Nephron progenitor cell (in vitro differentiated cells): ENCODE results near the gene DFFA.

ENCODE experiments used
- DNase-seq: peaks from one replicate; pipeline ENCODE4 v3.0.0; 2021
- H3K27ac Mint-ChIP-seq: 2 replicates; pipeline ENCODE4 v1.8.0; 2021; ENCODE audit warnings: mild to moderate bottlenecking, moderate library complexity, mixed read lengths
- H3K27me3 Mint-ChIP-seq: 2 replicates; pipeline ENCODE4 v1.8.0; 2021; ENCODE audit warnings: mild to moderate bottlenecking, low read depth, mixed read lengths; ENCODE audit not compliant: poor library complexity
- H3K36me3 Mint-ChIP-seq: 2 replicates; pipeline ENCODE4 v1.8.0; 2021; ENCODE audit warnings: low read depth, mixed read lengths
- H3K4me1 Mint-ChIP-seq: 2 replicates; pipeline ENCODE4 v1.8.0; 2021; ENCODE audit warnings: mixed read lengths
- H3K4me3 Mint-ChIP-seq: 2 replicates; pipeline ENCODE4 v1.8.0; 2021; ENCODE audit warnings: mild to moderate bottlenecking, moderate library complexity, mixed read lengths
- H3K9me3 Mint-ChIP-seq: 2 replicates; pipeline ENCODE4 v1.8.0; 2021; ENCODE audit warnings: mild to moderate bottlenecking, moderate library complexity, mixed read lengths
- TF ChIP-seq, protein P1 (sequence below): fragments of 200-600 bp; sonication (generic); IDR thresholded peaks from 2 replicates; pipeline ENCODE4 v1.5.0; 2021; ENCODE audit warnings: antibody characterized with exemption

Gene DFFA

DNA sequence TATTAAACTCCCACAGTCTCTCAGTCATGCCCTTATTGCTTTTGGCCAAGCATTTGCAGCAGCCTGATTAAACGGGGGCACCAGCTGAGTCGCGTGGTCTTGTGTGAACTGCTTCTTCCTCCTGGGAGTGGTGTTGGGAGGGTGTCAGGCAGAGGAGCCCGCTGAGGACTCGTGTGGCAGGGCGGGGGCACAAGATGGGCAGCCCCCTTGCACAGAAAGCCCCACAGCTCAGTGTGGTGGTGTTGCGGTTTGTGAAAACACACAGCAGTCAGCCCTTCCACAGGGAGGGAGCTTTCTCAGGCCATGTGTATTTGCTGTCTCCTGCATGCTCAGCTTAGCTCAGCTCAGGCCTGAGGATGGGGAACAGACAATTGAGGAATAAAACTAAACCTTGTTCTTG lies 24.8 kb upstream of the DFFA start:
- H3K4me1 Mint-ChIP-seq, result peaks cover 44% of the 10 kb centered on the region
- H3K9me3 Mint-ChIP-seq, result no peaks in the 10 kb centered on the region
- H3K27ac Mint-ChIP-seq, result no peak overlapping the region
- TF ChIP-seq, protein P1, sequence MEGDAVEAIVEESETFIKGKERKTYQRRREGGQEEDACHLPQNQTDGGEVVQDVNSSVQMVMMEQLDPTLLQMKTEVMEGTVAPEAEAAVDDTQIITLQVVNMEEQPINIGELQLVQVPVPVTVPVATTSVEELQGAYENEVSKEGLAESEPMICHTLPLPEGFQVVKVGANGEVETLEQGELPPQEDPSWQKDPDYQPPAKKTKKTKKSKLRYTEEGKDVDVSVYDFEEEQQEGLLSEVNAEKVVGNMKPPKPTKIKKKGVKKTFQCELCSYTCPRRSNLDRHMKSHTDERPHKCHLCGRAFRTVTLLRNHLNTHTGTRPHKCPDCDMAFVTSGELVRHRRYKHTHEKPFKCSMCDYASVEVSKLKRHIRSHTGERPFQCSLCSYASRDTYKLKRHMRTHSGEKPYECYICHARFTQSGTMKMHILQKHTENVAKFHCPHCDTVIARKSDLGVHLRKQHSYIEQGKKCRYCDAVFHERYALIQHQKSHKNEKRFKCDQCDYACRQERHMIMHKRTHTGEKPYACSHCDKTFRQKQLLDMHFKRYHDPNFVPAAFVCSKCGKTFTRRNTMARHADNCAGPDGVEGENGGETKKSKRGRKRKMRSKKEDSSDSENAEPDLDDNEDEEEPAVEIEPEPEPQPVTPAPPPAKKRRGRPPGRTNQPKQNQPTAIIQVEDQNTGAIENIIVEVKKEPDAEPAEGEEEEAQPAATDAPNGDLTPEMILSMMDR, result no peak
- no peak for DNase-seq
- H3K4me3 Mint-ChIP-seq, result no peak overlapping the region
- H3K36me3 Mint-ChIP-seq, result no peaks in the 10 kb centered on the region
- peaks cover 5% of the 10 kb centered on the region for H3K27me3 Mint-ChIP-seq

DNA sequence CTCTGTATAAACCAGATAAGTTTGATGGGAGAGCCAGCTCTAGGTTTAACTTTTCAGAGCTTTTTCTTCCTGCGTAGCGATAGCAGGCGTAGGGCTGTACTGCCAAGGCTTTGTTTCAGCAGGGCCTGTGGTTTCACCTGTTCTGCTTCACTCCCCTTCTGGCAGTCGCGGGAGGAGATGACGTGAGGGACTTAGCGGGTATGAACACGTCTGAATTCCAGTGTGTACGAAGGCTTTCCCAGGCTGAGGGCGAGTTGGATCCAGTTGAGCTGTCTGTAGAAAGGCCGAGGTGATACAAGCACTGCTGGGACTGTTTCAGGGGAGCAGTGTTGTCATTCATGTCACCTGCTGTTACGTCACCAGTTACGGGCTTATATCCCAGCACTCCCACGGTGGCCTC lies 23.6 kb upstream of the DFFA start:
- Mint-ChIP-seq H3K27ac (no peak overlapping the region), H3K9me3 (no peaks in the 10 kb centered on the region), H3K4me3 (no peak overlapping the region), H3K4me1 (peaks cover 44% of the 10 kb centered on the region), H3K27me3 (no peaks in the 10 kb centered on the region), H3K36me3 (no peaks in the 10 kb centered on the region)
- DNase-seq, result no peak
- TF ChIP-seq, protein P1, result no peak

DNA sequence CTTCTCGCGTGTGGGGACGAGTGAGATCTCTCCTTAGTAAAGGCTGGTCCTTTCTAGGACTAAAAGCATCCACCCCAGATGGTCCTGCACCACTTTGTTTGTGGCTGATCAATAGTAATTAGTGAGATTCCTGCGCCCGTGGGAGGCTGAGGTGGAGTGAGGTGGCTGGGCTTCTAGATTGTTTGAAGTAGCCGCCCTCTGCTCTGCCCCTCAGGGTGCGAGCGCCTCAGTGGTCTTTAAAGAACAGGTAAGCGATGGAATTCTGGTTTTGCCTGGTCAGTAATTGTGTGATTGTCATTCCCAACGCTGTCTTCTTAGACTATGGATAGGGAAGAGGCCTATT lies 23.1 kb upstream of the DFFA start:
- Mint-ChIP-seq H3K27ac (peak overlapping the region; percentile 42), H3K9me3 (no peaks in the 10 kb centered on the region), H3K4me3 (no peak overlapping the region), H3K36me3 (no peaks in the 10 kb centered on the region), H3K4me1 (peaks cover 45% of the 10 kb centered on the region), H3K27me3 (peaks cover 1% of the 10 kb centered on the region)
- no peak for DNase-seq
- TF ChIP-seq, protein P1, result no peak

DNA sequence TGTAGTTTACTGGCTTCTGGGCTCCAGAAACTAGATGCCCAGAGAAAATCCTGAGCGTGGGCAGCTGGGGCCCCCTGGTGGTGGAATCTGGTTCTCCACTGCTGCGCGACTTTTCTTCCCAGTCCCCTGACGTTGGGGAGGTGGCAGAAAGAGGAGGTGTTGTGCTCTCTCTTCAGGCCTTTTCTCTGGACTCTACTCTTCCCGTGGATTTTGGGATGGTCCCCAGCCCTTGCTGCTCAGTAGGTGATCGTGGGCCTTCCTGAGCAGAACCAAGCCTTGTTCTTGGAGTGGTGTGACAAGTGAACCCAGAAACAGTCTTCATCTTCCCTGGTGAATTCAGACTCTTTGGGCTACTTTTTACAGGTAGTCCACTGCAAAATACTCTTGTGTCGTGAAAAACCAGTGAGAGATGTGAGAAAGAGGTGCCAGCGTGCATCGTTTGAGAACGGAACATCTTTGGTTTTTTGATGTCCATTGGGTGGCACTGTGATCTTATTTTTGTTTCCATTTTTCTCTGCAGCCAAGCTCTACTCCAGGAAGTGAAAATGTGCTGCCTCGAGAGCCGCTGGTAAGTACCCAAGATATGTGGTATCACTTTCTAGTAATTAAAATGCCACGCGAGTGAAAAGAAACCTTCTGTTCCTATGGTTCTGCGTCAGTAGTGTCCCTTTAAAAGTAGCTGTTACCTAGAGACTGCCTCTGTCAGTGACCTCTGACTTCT lies 22.6 kb upstream of the DFFA start:
- Mint-ChIP-seq H3K36me3 (peaks cover under 1% of the 10 kb centered on the region), H3K4me3 (no peak overlapping the region), H3K4me1 (peaks cover 50% of the 10 kb centered on the region), H3K27me3 (peaks cover 3% of the 10 kb centered on the region), H3K27ac (peak overlapping the region; percentile 42), H3K9me3 (no peaks in the 10 kb centered on the region)
- DNase-seq, result peak; percentile 88
- TF ChIP-seq, protein P1, result peak; percentile 93

DNA sequence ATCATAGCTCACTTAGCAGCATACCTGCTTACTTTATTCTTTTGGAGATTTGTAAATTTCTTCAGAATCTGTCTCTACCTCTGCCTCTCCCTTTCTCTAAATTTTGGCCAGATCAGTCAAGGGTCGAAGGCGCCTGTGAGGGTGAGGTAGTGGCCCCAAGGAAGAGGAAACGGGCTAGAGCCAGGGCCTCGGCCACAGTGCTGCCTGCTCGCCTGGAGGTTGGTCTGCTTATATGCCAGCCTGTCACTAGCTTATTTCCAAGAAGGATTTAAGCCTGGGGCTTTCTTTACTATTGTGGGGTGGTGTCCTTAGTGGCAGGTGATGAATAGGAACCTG lies 22.1 kb upstream of the DFFA start:
- Mint-ChIP-seq H3K27ac (peak overlapping the region; percentile 33), H3K4me3 (no peak overlapping the region), H3K27me3 (peaks cover 3% of the 10 kb centered on the region), H3K9me3 (no peaks in the 10 kb centered on the region), H3K4me1 (peaks cover 56% of the 10 kb centered on the region), H3K36me3 (peaks cover 6% of the 10 kb centered on the region)
- TF ChIP-seq, protein P1, result no peak
- no peak for DNase-seq

DNA sequence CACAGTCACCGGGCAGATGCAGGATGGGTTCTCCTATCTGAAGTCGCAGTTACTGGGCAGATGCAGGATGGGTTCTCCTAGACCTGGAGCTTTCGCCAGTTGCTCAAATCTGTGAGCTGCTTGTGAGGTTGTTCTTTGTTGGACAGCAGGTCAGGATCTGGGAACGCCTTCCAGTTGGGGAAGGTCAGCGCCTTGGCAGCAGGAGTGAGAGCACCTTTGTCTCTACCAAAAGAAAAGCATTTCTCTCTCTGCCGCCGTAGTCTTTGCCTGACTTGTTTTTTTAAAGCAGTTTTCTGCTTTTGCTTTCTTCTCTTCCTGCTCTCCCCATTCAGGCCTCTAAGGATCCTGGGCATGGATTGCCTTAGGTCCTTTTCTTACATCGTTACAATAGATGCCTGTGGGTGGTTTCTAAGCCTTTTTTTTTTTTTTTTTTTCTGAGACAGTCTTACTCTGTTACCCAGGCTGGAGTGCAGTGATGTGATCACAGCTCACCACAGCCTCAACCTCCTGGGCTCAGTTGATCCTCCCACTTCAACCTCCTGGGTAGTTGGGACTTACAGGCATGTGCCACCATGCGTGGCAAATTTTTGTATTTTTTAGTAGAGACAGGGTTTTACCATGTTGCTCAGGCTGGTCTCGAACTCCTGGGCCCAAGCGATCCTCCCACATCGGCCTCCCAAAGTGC lies 18.1 kb upstream of the DFFA start:
- no peak overlapping the region for H3K4me3 Mint-ChIP-seq
- peaks cover 8% of the 10 kb centered on the region for H3K9me3 Mint-ChIP-seq
- TF ChIP-seq, protein P1, result no peak
- H3K27me3 Mint-ChIP-seq, result peaks cover 3% of the 10 kb centered on the region
- peaks cover 45% of the 10 kb centered on the region for H3K4me1 Mint-ChIP-seq
- peak overlapping the region; percentile 90 for H3K27ac Mint-ChIP-seq
- no peak for DNase-seq
- peaks cover 25% of the 10 kb centered on the region for H3K36me3 Mint-ChIP-seq
